KBM-7 (cell line): ENCODE measurements around the gene GRK5.

Experiments
- DNase-seq: peaks from one replicate; pipeline ENCODE4 v3.0.0-alpha.2; 2015
- in situ Hi-C: fragments of 300-500 bp; cut with MboI; formaldehyde crosslinking; loops from 2 replicates; pipeline ENCODE4 v1.14.3; 2020; ENCODE audit warnings: low sequenced_read_pairs, low pct_unique_long_range_greater_than_20kb, mixed read lengths

The GRK5 gene

DNA sequence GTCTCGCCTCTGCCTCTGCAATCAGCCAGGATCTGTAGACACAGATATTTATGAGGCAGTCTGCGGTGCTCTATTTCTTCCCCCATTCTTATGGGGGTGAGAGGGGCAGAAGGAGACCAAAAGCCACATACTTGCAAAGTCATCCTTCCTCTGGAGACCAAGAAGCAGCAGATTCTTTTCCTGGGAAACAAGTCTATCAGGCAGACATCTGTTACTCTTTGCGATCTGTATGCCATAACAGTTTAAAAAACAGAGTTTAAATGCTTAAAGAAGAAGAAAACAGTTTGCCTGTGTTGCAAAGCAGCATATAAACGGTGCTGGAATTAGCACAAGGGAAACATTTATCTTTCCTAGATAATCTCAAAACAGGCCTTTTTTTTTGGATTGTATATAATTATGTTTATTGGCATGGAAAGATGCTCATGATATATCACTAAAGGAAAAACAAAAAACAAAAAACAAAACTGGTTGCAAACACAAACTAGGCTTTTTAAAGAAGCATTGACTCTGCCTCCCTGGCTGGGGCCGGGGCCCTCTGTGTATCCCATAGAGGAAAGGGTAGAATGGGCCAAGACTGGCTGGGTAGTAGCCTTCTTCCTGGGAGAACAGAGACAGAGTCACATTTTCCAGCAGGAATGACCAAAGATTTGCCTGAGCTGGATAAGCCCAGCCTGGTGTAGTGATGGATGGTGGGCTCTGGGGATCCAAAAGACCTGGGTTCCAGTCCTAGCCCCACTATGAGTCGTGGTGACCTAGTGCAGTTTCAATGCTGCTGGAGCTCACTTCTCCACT lies 284.8 kb downstream of the GRK5 start:
- in situ Hi-C loops, result no loop called here
- DNase-seq, result no peak

DNA sequence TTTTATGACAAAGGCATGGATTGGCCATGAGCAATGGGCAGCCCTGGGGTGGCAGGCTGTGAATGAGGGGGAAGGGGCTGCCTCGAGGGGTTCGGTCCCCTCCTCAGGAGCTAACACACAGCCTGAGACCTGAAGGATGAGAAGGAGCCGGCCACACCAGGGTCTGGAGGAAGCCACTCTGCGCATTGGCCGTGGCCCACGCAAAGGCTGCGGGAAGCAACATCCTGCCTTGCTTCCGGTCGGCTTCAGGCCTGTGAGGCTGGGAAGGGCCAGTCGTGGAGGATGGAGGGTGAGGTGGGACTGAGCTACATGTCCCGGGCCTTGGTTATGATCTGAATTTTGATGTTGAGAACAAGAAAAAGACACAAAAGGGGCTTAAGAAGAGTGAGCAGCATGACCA lies 285.8 kb downstream of the GRK5 start:
- in situ Hi-C loops, result no loop called here
- no peak for DNase-seq

DNA sequence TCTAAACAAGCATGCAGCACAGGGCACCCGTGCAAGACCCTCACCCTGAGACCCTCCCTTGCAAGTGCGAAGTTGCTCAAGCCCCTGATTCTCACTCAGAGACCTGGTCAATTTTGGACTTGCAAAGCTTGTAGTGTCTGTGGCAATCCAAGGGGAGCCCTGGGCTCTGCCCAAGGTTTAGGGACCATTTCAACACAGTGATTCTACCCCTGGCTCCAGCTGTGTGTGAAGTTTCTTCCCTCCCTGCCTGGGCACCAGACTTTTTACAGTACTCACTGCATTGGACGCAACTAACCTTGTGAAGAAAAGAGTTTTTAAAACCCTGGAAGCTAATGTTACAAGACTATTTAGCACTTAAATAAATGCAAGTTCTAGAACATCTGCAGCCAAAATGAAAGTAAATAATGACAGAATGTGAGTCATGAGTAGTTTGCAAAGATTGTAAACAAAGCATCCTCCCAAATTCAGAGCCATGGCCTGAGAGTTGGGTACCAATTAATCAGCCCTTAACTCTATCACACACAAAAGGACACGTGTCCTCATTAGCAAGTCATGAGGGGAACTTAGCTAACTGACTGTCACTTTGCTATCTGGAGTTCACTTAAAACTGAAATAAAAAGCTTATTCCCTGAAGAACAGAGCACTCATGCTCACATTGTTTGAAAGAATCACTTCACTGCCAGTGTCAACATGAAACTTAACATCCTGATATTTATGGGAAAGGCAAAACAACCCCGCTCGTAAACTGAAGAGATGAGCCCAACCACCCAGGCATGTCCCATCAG lies 287.1 kb downstream of the GRK5 start:
- DNase-seq, result no peak
- in situ Hi-C loops, result no loop called here

DNA sequence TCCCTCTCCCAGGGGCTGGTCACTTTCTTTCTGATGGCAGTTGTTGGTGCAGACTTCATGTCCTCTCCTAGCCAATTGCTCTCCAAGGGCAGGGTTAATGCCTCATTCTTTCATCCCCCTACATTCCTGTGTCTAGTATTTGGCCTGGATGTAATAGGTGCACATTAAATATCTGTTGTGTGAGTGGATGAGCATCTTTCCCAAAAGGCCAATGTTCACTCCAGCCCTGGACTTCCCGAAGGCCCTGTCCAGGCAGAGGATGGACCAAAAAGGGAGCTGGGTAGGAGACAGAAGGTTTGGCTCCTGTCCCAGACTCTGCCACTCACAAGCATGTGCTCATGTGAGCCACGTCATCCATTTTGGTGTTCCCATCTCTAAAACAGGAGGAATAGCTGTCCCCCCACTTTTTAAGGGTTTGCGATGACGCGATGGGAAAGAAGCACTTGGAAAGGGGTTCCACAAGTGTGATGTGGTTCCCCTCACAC lies 287.7 kb downstream of the GRK5 start:
- no peak for DNase-seq

DNA sequence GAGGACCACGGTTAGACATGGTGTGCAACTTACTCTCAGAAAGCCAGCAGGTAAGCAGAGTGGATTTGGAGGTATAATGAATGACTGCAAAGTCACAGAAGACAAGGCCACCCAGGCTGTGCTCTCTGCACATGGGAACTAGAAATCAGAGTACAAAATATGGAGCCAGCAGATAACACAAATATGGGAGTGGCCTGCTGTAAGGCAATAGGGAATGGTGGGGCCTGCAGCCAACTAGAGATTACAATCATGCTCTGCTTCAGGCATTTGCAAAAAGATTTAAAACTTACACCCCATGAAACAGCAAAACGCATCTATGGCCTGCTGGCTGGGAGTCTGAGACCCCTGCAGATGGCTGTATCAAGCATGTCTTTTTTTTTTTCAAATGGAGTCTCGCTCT lies 288.2 kb downstream of the GRK5 start:
- in situ Hi-C loops, result no loop called here
- no peak for DNase-seq

More for the DNA sequence above, 287.7 kb downstream of the GRK5 start:
- in situ Hi-C loops, result no loop called here

DNA sequence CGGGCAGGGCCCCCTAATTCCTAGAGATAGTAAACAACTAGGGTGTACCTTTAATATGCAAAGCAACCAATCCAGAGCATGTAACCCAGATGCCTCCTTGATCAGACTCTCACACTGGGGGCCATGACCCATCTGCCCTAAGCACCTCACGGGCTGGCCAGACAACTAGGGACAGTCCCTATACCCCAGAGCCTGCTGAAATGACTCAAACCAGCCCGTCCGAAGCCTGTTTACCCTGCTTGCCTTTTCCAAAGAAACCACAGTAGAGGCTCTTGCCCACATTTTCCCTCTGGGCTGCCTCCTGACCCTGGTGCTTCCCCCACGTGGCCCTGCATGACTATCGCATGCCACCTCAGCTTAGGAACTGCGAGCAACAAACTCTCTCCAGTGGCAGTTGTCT lies 288.9 kb downstream of the GRK5 start:
- no peak for DNase-seq
- in situ Hi-C loops, result no loop called here

DNA sequence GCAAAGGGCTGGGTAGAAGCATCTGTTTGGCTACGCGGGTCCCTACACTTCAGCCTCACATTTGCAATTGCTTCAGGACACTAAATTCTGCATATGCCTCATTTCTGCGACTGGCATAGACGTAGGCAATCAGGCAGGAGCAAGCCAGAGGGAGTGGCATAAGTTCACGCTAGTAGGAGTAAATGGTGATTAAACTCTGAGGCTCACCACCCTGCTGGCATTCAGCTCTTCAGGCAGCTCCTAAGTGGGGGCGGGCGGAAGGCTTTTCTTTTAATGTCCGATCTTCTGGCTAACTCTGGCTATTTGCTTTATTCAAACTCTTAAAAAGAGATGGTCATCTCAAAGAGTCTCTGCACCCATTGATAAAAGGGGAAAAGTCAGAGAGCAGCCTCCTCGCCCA lies 289.9 kb downstream of the GRK5 start:
- no peak for DNase-seq
- in situ Hi-C loops, result no loop called here

DNA sequence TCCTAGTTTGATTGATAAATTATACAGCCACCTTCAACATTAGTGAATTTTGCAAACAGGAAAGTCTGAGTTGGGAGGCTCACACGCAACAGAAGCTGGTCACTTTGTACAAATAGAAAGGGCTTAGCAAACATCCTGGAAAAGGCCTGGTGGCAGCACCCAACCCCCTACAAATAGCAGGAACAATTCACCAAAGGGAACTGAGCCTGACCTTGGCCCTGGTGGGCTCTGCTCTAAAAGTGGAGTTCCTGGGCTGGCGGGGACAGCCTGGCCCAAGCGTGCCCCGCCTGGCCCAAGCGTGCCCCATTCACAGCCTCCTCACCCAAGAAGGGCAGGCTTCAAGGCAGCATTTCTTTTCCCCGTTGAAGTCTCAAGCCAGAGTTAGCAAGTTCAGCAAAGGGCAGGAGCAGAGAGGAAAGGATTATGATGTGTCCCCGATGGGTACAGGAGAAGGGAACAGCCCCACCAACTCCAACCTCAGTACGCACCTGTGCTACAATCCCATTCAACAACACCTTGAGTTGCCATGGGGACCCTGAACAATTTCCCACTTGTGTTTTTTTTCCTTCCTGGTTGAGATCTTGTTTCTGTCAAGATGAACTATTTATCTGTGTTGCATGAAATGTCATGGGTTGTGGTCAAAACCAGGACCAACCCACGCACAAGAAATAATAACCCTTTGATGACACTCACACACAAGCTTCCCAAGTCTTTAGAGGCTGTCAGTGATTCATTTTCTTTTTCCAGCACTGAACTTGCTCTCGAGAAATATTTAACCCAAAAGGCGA lies 291.7 kb downstream of the GRK5 start:
- in situ Hi-C loops, result no loop called here
- DNase-seq, result no peak

DNA sequence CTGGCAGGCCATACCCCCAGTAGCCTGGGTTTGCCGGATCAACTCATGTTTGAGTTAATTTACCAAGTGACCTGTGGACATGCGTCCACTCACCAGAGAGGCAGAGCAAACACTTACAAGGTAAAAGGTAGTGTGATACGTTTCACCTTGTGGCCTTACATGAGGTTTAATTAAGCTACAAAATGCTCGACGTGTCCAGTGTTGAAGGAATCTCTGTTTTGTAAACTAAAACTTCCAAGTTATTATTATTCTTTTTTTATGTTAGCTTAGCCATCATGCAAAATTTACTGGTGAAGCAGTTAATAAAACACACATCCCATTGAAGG lies 292.3 kb downstream of the GRK5 start:
- in situ Hi-C loops, result no loop called here
- no peak for DNase-seq

DNA sequence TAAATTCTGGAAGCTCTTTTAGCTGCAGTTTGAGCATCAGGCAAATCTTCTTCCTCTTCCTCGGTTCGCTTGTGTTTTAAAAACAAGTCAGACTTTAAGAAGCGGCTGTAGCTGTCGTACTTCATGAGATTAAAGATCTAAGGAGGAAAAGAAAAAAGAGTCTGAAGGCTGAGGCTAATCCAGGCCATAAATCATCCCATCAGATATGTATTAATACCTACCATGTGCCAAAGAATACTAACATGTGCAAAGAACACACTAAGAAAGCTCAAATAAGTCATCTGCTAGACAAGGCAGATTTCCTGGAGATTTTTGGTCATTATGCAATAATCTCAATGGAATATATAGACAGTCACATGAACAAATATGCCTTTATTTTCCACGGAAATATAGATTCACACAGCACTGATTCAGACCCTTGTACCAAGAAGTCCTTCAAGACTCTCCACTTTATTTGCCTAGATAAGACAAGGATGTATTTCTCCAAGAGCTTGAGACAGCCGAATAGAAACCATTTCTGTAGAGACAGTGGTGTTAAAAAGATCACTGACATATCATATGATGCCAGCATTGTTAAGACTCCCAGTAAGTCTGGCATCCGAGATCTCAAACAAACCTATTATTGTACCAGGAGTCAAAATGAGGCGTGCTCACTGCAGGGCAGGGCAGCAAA lies 292.9 kb downstream of the GRK5 start:
- in situ Hi-C loops, result no loop called here
- DNase-seq, result no peak

DNA sequence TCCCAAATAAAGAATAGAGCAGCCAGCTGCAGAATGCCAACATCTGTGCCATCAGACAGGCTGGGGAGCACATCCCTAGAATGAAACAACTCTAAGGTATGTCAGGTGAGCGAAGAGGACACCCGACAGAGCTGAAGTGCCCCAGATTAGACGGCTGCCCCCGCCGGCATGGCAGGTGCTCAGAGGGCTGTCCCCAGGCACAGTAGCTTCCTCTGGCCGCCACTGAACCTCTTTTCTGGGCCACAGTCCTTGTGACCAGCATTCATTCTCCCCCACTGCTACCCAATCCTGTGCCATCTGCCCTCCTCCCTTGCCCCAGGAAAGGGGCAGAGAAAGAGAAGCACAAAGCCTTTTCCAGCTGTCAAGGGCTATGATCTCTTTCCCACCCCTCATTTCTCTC lies 293.4 kb downstream of the GRK5 start:
- in situ Hi-C loops, result no loop called here
- DNase-seq, result no peak

DNA sequence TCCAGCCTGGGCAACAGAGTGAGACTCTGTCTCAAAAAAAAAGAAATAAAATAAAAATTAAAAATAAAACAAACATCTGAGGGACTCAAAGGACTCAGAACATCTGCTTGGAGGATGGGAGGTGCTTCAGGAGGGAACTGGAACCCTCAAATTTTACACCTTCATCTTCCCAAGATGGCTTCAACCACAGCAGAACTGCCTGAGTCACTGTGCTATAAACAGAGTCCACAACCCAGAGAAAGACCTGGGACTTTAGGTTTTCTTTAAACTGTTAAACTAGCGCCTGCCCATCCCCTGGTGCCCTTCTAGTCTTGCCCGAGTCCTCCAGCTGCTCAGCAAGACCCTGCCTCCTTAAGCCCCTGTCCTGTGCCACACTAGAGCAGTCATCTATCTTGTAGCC lies 294.3 kb downstream of the GRK5 start:
- in situ Hi-C loops, result no loop called here
- no peak for DNase-seq

DNA sequence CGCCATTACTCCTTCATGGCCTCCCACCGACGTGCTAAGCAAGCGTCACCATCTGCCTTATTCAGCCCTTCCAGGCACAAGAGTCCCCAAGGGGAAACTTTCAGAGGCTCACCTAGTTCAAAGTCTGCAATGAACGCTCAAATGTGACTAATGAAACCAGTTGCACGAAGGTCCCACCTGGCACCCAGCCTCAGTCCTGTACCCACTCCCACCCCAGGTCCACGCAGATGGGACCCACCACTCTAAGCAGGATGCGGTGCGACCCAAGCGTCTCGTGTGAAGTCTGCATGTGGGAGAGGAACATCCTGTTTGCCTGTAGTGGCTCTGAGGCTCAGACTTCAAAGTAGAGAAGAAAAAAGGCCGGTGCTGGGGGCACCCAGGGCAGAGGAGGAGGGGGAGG lies 294.8 kb downstream of the GRK5 start:
- in situ Hi-C loops, result no loop called here
- no peak for DNase-seq

DNA sequence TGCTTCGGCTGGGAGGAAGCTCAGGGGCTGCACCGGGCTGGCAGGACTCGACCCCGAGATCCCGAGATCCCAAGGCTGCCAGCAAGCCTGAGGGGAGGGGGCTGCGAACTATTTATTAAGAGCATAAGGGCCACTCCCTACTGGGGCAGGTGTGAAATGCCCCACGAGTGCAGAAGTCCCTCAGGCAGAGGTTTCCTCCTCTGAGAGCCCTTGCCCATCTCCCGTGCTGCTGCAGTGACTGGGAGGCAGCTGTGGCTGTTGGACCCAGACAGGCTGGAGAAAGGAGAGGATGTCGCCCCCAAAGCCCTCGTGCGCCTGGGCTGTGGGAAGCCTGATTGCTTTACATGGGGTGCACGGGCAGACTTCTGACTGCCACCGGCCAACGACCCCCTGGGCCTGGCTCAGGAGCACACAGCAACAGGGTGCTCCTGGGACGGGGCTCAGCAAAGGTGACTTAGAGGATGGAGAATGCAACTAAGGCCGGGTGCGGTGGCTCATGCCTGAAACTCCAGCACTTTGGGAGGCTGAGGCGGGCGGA lies 295.3 kb downstream of the GRK5 start:
- no peak for DNase-seq
- in situ Hi-C loops, result no loop called here

DNA sequence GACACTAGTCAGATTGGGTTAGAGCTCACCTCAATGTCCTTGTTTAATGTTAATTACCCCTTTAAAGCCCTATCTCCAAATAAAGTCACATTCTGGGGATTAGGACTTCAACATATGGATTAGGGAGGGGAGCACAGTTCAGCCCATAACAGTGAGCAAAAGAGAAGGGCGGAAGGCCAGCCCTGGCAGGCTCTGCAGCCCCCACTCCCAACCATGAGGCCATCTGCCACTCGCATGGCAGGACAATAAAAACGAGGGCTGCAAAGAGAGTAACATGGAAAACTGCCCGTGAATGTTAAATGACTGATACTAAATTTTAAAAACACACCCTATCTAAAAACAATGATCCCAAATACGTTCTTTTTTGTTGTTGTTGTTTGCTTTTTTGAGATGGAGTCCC lies 296.4 kb downstream of the GRK5 start:
- in situ Hi-C loops, result no loop called here
- DNase-seq, result no peak

DNA sequence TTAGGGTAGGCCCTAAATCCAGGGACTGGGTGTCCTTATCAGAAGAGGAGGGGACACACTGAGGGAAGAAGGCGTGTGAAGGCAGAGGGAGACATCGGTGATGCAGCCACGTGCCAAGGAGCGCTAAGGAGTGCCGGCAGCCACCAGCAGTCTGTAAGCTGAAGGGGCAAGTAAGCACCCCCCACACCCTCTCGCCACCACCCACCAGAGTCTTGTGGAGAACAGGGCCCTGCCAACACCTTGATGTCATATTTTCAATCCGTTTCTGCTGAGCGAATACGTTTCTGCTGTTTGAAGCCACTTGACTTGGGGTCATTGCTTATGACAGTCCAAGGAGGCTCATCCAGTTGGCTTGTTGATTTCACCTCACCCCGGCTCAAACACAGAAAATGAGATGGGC lies 297.3 kb downstream of the GRK5 start:
- in situ Hi-C loops, result no loop called here
- DNase-seq, result no peak

DNA sequence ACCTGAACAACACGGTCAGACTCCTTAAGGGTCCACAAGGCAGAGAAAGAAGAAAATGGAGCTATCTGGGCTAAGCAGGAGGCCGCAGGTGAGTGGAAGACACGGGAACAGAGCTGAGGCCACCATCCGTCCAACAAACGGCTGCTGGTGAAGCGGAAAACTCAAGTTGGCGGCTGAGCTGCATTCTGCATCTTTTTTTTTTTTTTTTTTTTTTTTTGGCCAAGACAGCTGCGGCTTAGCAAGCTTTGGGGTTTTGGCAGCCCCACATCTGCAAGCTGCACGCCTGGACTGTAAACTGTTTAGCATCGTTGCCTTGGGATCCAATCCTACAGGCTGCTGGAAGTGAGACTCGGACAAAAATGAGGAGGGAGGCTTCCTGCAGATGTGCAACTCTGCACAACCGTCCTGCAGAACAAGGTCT lies 297.8 kb downstream of the GRK5 start:
- no peak for DNase-seq
- in situ Hi-C loops, result no loop called here
